OCI-LY7 (cell line): ENCODE results near the gene VPS26B.

Experiments used
- CTCF ChIP-seq: fragments of 200-600 bp; sonication (generic); conservative IDR thresholded peaks from 2 replicates; pipeline ENCODE4 v1.5.1; 2014; ENCODE audit warnings: mild to moderate bottlenecking, antibody characterized with exemption, low read length, moderate library complexity, mixed read lengths
- EZH2phosphoT487 ChIP-seq: fragments of 200-600 bp; sonication (generic); IDR thresholded peaks from 2 replicates; pipeline ENCODE4 v1.6.1; 2018; ENCODE audit warnings: low read depth, borderline replicate concordance, mild to moderate bottlenecking, mixed run types, antibody characterized with exemption, low read length, moderate library complexity, mixed read lengths

- TF ChIP-seq CTCF (peak; percentile 32; the same call in 1 of the 2 replicates), EZH2phosphoT487 (no peak)
These were observed 28.9 kb downstream of the VPS26B start, which contains the start of the genes ACAD8 and THYN1 for GRCh38 chr11:134253188-134253993.
